ENCODE measurements around the gene ENTPD6.

DNA sequence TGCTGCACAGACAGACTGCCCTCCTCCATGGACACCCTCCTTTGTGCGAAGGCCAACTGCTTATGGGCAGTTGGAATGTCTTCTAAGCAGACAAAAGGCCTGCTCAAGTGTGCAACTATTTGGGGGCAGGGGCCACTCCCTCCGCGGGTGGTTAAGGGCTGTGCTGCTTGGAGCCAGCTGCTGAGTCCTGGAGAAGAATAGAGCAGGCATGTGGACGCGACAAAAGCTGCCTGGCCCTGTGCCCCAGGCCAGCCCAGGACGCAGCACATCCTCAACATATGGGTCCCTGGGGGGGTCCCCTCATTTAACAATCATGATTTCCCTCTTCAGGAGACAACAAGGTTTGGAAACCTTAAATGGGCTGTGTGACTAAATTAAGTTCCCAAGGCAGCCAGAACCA is 45.5 kb upstream of the ENTPD6 start:
- no peak for TF ChIP-seq EZH2 (IDR thresholded peaks at IDR 0.05; ENCODE audit: insufficient read depth, poor library complexity, severe bottlenecking)
- TF ChIP-seq EZH2phosphoT487 (IDR thresholded peaks at IDR 0.05; ENCODE audit: insufficient read depth, low read depth) = no peak
